ENCODE data around the gene SLC16A1.

Gene SLC16A1

DNA sequence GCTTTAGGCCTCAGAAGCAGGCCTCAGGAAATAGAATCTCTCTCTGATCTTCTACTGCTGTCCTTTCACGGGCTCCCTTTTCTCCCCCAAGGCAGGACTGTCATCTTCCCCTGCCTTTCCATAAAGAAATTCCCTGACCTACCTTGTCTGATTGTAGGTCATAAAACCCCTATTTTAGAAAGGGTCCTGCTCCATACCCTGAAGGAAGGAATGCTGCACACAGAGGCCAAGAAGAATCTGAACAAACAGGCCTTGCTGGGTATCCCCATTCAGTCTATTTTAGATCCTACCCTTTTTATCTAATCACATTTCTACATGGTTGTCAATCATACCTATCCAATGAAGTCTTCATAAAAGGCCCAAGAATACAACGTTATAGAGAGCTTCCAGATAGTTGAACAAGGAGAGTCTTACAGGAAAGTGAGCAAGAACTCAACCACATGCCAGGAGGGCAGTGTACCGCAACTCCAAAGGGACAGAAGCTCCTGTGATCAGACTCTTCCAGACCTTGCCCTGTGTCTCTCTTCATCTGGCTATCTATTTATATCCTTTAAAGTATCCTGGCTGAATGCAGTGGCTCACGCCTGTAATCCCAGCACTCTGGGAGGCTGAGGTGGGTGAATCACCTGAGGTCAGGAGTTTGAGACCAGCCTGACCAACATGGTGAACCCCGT lies 93.1 kb downstream of the SLC16A1 start:
- H3K27me3 ChIP-seq (ENCODE audit: insufficient read depth, poor library complexity, severe bottlenecking), result no peaks in the 10 kb centered on the region
- TF ChIP-seq, protein P1, sequence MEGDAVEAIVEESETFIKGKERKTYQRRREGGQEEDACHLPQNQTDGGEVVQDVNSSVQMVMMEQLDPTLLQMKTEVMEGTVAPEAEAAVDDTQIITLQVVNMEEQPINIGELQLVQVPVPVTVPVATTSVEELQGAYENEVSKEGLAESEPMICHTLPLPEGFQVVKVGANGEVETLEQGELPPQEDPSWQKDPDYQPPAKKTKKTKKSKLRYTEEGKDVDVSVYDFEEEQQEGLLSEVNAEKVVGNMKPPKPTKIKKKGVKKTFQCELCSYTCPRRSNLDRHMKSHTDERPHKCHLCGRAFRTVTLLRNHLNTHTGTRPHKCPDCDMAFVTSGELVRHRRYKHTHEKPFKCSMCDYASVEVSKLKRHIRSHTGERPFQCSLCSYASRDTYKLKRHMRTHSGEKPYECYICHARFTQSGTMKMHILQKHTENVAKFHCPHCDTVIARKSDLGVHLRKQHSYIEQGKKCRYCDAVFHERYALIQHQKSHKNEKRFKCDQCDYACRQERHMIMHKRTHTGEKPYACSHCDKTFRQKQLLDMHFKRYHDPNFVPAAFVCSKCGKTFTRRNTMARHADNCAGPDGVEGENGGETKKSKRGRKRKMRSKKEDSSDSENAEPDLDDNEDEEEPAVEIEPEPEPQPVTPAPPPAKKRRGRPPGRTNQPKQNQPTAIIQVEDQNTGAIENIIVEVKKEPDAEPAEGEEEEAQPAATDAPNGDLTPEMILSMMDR (IDR thresholded peaks at IDR 0.05; ENCODE audit: insufficient read depth, low read length), result no peak
- TF ChIP-seq, protein P2, sequence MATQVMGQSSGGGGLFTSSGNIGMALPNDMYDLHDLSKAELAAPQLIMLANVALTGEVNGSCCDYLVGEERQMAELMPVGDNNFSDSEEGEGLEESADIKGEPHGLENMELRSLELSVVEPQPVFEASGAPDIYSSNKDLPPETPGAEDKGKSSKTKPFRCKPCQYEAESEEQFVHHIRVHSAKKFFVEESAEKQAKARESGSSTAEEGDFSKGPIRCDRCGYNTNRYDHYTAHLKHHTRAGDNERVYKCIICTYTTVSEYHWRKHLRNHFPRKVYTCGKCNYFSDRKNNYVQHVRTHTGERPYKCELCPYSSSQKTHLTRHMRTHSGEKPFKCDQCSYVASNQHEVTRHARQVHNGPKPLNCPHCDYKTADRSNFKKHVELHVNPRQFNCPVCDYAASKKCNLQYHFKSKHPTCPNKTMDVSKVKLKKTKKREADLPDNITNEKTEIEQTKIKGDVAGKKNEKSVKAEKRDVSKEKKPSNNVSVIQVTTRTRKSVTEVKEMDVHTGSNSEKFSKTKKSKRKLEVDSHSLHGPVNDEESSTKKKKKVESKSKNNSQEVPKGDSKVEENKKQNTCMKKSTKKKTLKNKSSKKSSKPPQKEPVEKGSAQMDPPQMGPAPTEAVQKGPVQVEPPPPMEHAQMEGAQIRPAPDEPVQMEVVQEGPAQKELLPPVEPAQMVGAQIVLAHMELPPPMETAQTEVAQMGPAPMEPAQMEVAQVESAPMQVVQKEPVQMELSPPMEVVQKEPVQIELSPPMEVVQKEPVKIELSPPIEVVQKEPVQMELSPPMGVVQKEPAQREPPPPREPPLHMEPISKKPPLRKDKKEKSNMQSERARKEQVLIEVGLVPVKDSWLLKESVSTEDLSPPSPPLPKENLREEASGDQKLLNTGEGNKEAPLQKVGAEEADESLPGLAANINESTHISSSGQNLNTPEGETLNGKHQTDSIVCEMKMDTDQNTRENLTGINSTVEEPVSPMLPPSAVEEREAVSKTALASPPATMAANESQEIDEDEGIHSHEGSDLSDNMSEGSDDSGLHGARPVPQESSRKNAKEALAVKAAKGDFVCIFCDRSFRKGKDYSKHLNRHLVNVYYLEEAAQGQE (IDR thresholded peaks at IDR 0.05; ENCODE audit: insufficient replicate concordance, low read depth), result no peak
- no peak for TF ChIP-seq GABPA (IDR thresholded peaks at IDR 0.05; ENCODE audit: low read depth)
- no peak for TF ChIP-seq SPI1 (IDR thresholded peaks at IDR 0.05; ENCODE audit: borderline replicate concordance, low read depth)
- no peak for TF ChIP-seq POLR2AphosphoS5 (IDR thresholded peaks at IDR 0.05; ENCODE audit: low read depth)
- H3K4me3 ChIP-seq (replicated peaks; ENCODE audit: insufficient read depth, low read length), result no peak overlapping the region
- no peak for DNase-seq (ENCODE audit: low read depth in 1 of 2, low spot score in 1 of 2)
- no peak overlapping the region for H3K27ac ChIP-seq (replicated peaks)
